ENCODE measurements around the gene TPD52L1.

The TPD52L1 gene

DNA sequence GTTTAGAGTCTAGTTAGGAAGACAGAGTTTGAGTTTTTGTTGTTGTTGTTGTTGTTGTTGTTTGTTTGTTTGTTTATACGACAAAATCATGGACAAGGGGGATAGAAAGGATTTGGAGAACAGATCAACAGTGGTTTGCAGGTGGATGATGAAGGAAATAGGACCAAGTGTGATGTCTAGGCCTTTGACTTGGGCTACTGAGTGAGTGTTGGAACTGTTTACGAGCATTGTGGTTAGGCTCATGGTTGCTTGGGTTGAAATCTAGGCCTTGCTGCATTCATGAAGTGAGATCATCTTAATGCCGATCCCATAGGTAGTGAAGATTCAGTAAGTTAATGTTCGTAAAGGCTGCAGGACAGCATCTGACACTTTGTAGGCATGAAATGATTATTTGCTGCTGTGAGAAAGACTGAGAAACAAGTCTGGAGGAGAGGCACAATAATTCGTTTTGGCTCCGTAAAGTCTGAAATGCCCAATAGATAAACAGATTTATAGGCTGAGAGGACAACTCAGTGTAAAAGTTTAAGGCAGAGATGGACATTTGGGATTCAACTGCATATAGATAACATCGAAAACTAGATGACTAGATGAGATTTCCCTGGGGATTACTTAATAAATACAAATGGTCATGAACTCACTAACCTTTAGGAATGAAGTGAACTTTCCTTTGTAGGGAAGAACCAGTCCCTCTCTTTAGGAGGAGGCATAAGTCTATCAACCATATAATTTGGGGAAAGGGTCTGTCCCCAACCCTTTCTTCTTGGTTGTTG is 78.2 kb downstream of the TPD52L1 start:
- FAIRE-seq, result no peak
- TF ChIP-seq, protein P1, sequence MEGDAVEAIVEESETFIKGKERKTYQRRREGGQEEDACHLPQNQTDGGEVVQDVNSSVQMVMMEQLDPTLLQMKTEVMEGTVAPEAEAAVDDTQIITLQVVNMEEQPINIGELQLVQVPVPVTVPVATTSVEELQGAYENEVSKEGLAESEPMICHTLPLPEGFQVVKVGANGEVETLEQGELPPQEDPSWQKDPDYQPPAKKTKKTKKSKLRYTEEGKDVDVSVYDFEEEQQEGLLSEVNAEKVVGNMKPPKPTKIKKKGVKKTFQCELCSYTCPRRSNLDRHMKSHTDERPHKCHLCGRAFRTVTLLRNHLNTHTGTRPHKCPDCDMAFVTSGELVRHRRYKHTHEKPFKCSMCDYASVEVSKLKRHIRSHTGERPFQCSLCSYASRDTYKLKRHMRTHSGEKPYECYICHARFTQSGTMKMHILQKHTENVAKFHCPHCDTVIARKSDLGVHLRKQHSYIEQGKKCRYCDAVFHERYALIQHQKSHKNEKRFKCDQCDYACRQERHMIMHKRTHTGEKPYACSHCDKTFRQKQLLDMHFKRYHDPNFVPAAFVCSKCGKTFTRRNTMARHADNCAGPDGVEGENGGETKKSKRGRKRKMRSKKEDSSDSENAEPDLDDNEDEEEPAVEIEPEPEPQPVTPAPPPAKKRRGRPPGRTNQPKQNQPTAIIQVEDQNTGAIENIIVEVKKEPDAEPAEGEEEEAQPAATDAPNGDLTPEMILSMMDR (IDR thresholded peaks at IDR 0.05; ENCODE audit: insufficient read depth, missing control alignments), result no peak
- no peak for DNase-seq (ENCODE audit: insufficient read length, low spot score)

DNA sequence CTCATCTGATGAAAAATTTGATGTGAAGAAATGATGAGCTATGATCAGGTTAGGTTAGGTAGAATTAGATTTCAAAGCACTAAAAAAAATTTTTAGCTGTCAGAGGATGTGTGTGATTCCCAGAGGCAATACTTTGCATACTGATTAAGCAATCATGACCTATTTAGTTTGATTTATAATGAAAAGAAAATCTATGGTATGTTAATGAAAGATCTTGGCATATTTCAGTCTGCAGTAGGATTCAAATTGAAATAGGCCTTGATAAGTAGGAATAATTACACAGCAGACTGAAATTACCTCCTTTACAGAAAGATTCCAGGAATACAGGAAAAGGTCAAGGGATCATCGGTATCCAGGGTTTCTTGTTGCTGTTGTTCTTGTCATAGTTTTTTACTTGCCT is 78.9 kb downstream of the TPD52L1 start:
- FAIRE-seq (no peak), DNase-seq (ENCODE audit: insufficient read length, low spot score) (no peak)
- TF ChIP-seq, protein P1 (IDR thresholded peaks at IDR 0.05; ENCODE audit: insufficient read depth, missing control alignments), result no peak

DNA sequence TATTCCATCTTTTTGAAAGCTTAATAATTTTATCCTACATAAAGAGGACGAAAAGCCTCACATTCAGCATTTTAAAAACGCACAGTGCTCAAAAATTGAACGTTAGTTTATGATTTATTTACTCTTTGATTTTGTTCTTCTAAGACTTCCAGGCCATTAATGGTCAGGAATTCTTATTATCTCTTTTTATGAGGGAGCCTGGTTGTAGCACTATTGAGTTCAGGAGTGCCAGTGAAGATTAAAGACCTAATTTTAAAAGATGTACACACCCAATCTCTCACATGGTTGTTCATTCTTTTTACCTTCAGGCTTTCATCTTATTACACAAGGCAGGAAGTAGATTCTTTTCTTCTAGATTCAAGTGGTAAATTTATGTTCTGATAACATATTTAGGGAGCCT is 79.6 kb downstream of the TPD52L1 start:
- no peak for FAIRE-seq
- DNase-seq (ENCODE audit: insufficient read length, low spot score), result no peak
- TF ChIP-seq, protein P1 (IDR thresholded peaks at IDR 0.05; ENCODE audit: insufficient read depth, missing control alignments), result no peak

DNA sequence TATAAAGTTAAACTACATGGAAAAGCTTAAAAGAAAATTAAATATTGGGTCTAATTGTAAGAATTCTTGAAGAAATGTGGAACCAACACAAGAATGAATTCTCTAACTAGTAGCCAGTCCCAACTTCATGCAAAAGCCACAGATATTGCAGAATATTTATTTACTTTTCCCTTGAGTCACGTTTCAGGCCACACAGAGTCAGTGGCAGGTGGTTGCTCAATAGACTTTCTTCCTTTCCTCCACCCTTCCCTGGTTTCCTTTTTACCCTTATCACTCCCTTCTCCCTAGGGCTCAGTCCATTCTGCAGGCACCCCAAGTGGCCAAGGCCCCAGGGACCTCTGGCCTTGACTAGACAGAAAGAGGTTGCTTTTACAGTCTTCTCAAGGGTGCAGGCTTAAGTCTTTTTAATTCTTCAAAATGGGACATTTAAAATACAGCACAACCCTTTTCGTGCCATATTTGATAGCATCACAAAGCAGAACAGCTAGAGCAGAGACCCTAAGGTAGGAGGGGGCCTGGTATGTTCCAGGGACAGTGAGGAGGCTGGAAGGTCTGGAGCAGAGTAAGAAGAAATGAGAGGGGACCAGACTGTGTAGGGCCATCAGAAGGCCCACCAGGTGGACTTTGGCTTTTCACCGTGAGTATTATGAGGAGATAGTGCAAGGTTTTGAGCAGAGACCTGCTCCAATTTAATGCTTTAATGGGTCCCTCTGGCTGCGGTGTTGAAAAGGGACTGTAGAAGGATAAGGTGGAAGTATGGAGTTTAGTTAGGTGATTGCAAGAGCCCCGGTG is 83.2 kb downstream of the TPD52L1 start:
- FAIRE-seq (no peak), DNase-seq (ENCODE audit: insufficient read length, low spot score) (no peak)
- TF ChIP-seq, protein P1 (IDR thresholded peaks at IDR 0.05; ENCODE audit: insufficient read depth, missing control alignments), result no peak

DNA sequence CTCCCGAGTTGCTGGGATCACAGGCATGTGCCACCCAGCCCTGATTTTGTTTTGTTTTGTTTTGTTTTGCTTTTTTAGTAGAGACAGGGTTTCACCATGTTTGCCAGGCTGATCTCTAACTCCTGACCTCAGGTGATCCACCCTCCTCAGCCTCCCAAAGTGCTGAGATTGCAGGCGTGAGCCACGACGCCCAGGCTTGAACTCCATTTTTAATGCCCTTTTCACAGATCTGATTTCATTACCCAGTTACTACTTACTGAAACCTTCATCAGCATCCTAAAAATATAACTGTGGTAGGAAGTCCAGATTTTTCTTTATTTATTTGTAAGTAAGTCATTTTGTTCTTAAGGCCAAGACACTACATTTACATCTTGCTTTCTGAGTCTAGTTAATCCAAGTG is 84.2 kb downstream of the TPD52L1 start:
- no peak for FAIRE-seq
- TF ChIP-seq, protein P1 (IDR thresholded peaks at IDR 0.05; ENCODE audit: insufficient read depth, missing control alignments), result no peak

DNA sequence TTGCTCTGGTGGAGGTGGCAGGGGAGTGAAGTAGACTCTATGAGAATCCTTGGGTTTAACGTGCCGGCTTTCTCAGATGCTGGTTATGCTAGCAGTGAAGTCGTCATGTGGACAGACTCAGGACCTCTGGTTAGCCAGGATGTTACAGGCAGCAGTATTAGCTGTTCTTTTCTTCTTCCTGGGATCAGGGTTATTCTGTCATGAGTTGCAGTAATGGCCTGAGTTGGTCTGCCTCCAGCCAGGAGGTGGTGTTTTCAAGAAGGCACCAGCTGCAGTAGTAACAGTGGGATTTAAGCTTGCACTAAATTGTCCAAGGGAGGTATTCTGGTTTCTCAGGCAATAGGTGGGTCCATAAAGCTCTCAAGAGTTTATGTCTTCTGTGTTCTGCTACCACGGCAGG is 91.5 kb downstream of the TPD52L1 start:
- DNase-seq (ENCODE audit: insufficient read length, low spot score) (no peak), FAIRE-seq (no peak)
- TF ChIP-seq, protein P1 (IDR thresholded peaks at IDR 0.05; ENCODE audit: insufficient read depth, missing control alignments), result no peak

More for the DNA sequence above, 84.2 kb downstream of the TPD52L1 start:
- no peak for DNase-seq (ENCODE audit: insufficient read length, low spot score)
